Uterus (tissue), 4 donors: ENCODE data around the gene KCNT2. TPM values are rescaled to one million over a fixed set of nuclear protein-coding genes. Genes with fewer than 3 reads are reported as not detected.

Experiments used
- DNase-seq, 2 donors: peaks; one replicate each; pipeline ENCODE4 v3.0.0-alpha.2; 2019 to 2020
- H3K27ac ChIP-seq, 2 donors: fragments of 200-600 bp; sonication (generic); 1 replicate in 1 of 2; 2 replicates in 1 of 2; pipeline ENCODE4 v1.5.1; 2016 to 2018
- H3K27me3 ChIP-seq, 2 donors: fragments of 200-600 bp; sonication (generic); one replicate each; pipeline ENCODE4 v1.5.1; 2018 to 2019; ENCODE audit warnings: control low read depth in 1 of 2
- H3K36me3 ChIP-seq, 2 donors: fragments of 200-600 bp; sonication (generic); one replicate each; pipeline ENCODE4 v1.5.1; 2019; ENCODE audit warnings: control low read depth in 1 of 2
- H3K4me1 ChIP-seq, 2 donors: fragments of 200-600 bp; sonication (generic); one replicate each; pipeline ENCODE4 v1.5.1; 2018 to 2019; ENCODE audit warnings: control low read depth in 1 of 2
- H3K4me3 ChIP-seq, 2 donors: fragments of 200-600 bp; sonication (generic); 1 replicate in 1 of 2; 2 replicates in 1 of 2; pipeline ENCODE4 v1.5.1; 2018 to 2019; ENCODE audit warnings: mild to moderate bottlenecking in 1 of 2
- H3K9me3 ChIP-seq, 2 donors: fragments of 200-600 bp; sonication (generic); one replicate each; pipeline ENCODE4 v1.5.1; 2019; ENCODE audit warnings: control low read depth in 1 of 2
- POLR2A ChIP-seq, 2 donors: fragments of 450-650 bp; IDR thresholded peaks; one replicate each; pipeline ENCODE4 v1.6.1; 2016; ENCODE audit warnings: antibody characterized with exemption in 2 of 2, mild to moderate bottlenecking in 1 of 2, moderate library complexity in 1 of 2
- intact Hi-C: fragments of 100-400 bp; cut with DNase I; formaldehyde crosslinking; loops from one replicate; pipeline ENCODE4 v1.15.1; 2023; ENCODE audit warnings: low total_unique reads
- total RNA-seq, 4 donors: library from RNA; depleted of rRNA in 3 of 4; stranded (reverse); fragments of >200 nt in 3 of 4; gene quantifications; one replicate each; pipeline versions ENCODE4 v1.1.0 to v1.2.4, GENCODE V29; 2014 to 2023
- TF ChIP-seq, protein P1 (sequence below), 4 experiments: fragments of 200-600 bp in 2 of 4; fragments of 450-650 bp in 2 of 4; sonication (generic) in 2 of 4; IDR thresholded peaks; one replicate each; pipeline ENCODE4 v1.5.1; 2016 to 2019; ENCODE audit warnings: antibody characterized with exemption in 4 of 4, mild to moderate bottlenecking in 2 of 4, moderate library complexity in 1 of 4
- donor health status: DM: yes; HTN: yes; CAD: no.

The KCNT2 gene
- total RNA-seq, 4 donors from 2014 or later = 2.3 to 20.5 (median 3.8) TPM

GRCh38 chr1:196412326-196412725, 195.9 kb downstream of the KCNT2 start:
- Histone ChIP-seq H3K27ac (no peak overlapping the region), H3K36me3 (no peaks in the 10 kb centered on the region), H3K4me1 (no peaks in the 10 kb centered on the region), H3K4me3 (no peak overlapping the region), H3K27me3 (no peaks in the 10 kb centered on the region), H3K9me3 (no peaks in the 10 kb centered on the region)
- TF ChIP-seq POLR2A (IDR thresholded peaks at IDR 0.05) = no peak
- TF ChIP-seq, protein P1, sequence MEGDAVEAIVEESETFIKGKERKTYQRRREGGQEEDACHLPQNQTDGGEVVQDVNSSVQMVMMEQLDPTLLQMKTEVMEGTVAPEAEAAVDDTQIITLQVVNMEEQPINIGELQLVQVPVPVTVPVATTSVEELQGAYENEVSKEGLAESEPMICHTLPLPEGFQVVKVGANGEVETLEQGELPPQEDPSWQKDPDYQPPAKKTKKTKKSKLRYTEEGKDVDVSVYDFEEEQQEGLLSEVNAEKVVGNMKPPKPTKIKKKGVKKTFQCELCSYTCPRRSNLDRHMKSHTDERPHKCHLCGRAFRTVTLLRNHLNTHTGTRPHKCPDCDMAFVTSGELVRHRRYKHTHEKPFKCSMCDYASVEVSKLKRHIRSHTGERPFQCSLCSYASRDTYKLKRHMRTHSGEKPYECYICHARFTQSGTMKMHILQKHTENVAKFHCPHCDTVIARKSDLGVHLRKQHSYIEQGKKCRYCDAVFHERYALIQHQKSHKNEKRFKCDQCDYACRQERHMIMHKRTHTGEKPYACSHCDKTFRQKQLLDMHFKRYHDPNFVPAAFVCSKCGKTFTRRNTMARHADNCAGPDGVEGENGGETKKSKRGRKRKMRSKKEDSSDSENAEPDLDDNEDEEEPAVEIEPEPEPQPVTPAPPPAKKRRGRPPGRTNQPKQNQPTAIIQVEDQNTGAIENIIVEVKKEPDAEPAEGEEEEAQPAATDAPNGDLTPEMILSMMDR (IDR thresholded peaks at IDR 0.05) = no peak
- intact Hi-C loops = no loop called here
- DNase-seq = no peak

DNA sequence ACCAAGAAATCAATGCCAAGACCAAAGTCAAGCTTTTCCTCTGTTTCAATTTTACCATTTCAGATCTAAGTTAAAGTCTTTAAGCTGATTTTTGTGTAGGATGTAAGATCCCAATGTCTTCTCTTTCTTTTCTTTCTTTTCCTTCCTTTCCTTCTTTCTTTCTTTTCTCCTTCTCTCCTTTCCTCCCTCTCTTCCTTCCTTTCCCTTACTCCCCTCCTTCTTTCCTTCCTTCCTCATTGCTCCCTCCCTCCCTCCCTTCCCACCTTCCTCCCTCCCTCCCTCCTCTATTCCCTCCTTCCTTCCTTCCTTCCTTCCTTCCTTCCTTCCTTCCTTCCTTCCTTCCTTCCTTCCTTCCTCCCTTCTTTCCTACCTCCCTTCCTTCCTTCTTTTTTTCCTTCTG, 197.5 kb downstream of the KCNT2 start:
- Histone ChIP-seq H3K4me1 (no peaks in the 10 kb centered on the region), H3K27me3 (no peaks in the 10 kb centered on the region), H3K4me3 (no peak overlapping the region), H3K36me3 (no peaks in the 10 kb centered on the region), H3K27ac (no peak overlapping the region), H3K9me3 (no peaks in the 10 kb centered on the region)
- DNase-seq = no peak
- intact Hi-C loops = no loop called here
- TF ChIP-seq, protein P1 (IDR thresholded peaks at IDR 0.05) = no peak
- TF ChIP-seq POLR2A (IDR thresholded peaks at IDR 0.05) = no peak

DNA sequence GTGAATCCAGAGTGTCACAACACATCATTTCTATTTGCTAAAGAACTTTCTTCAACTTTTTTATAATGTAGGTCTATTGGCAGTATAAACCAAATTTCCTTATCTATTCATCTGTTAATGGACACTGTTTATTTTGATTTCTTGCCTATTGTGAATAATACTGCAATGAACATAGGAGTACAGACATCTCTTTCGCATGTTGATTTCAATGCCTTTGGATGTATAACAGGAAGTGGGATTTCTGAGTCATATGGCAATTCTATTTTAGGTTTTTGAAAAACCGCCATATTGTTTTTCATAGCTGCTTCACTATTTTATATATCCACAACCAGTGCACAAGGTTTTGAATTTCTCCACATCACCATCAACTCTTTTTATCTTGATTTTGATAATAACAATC, 198.7 kb downstream of the KCNT2 start:
- no peak overlapping the region for H3K4me3 ChIP-seq
- no peaks in the 10 kb centered on the region for H3K9me3 ChIP-seq
- intact Hi-C loops = no loop called here
- no peak for DNase-seq
- H3K27me3 ChIP-seq = no peaks in the 10 kb centered on the region
- no peak for TF ChIP-seq POLR2A (IDR thresholded peaks at IDR 0.05)
- TF ChIP-seq, protein P1 (IDR thresholded peaks at IDR 0.05) = no peak
- no peak overlapping the region for H3K27ac ChIP-seq
- H3K4me1 ChIP-seq = peaks cover 0 to 4% of the 10 kb centered on the region in 2 donors
- no peaks in the 10 kb centered on the region for H3K36me3 ChIP-seq

GRCh38 chr1:196407358-196408051, 200.7 kb downstream of the KCNT2 start:
- Histone ChIP-seq H3K9me3 (no peaks in the 10 kb centered on the region), H3K27me3 (no peaks in the 10 kb centered on the region), H3K4me1 (peaks cover 0 to 4% of the 10 kb centered on the region in 2 donors), H3K27ac (peak overlapping the region; percentile 55 to 76), H3K36me3 (no peaks in the 10 kb centered on the region), H3K4me3 (no peak overlapping the region)
- intact Hi-C loops = no loop called here
- DNase-seq = no peak
- TF ChIP-seq, protein P1 (IDR thresholded peaks at IDR 0.05) = no peak
- TF ChIP-seq POLR2A (IDR thresholded peaks at IDR 0.05) = no peak

- TF ChIP-seq, protein P1 (IDR thresholded peaks at IDR 0.05) = no peak
- no peak for TF ChIP-seq POLR2A (IDR thresholded peaks at IDR 0.05)
- intact Hi-C loops = no loop called here
- no peak for DNase-seq
These were observed 202.4 kb downstream of the KCNT2 start for GRCh38 chr1:196405839-196406238.

More at GRCh38 chr1:196405839-196406238, 202.4 kb downstream of the KCNT2 start:
- H3K9me3 ChIP-seq = no peaks in the 10 kb centered on the region
- H3K36me3 ChIP-seq = no peaks in the 10 kb centered on the region
- no peaks in the 10 kb centered on the region for H3K27me3 ChIP-seq
- H3K27ac ChIP-seq = peak overlapping the region in 1 of 2 donors; percentile 76
- no peak overlapping the region for H3K4me3 ChIP-seq
- peaks cover 0 to 4% of the 10 kb centered on the region in 2 donors for H3K4me1 ChIP-seq
